Transverse colon (tissue), 4 donors: ENCODE measurements around the gene LILRA1.

Source experiments
- CTCF ChIP-seq, 5 experiments: fragments of 200-600 bp in 3 of 5; fragments of 450-650 bp in 2 of 5; sonication (generic) in 3 of 5; IDR thresholded peaks; 1 replicate in 2 of 5; 2 replicates in 3 of 5; pipeline ENCODE4 v1.5.1; 2016 to 2017; ENCODE audit warnings: antibody characterized with exemption in 5 of 5, inconsistent platforms in 3 of 5, mild to moderate bottlenecking in 2 of 5, moderate library complexity in 1 of 5
- EP300 ChIP-seq: sonication (generic); formaldehyde crosslinking; IDR thresholded peaks from one replicate; pipeline ENCODE4 v1.6.1; 2017; ENCODE audit warnings: antibody characterized with exemption, low read depth
- POLR2A ChIP-seq: fragments of 450-650 bp; IDR thresholded peaks from one replicate; pipeline ENCODE4 v1.6.1; 2016; ENCODE audit warnings: antibody characterized with exemption, mild to moderate bottlenecking, moderate library complexity
- POLR2AphosphoS5 ChIP-seq, 3 donors: sonication (generic); formaldehyde crosslinking; IDR thresholded peaks; one replicate each; pipeline ENCODE4 v1.6.1; 2016; ENCODE audit warnings: antibody characterized with exemption in 3 of 3

GRCh38 chr19:54573330-54573872 lies 20.0 kb upstream of the LILRA1 start, which contains the start of gene LILRA2:
- TF ChIP-seq POLR2AphosphoS5 (IDR thresholded peaks at IDR 0.05) (no peak), POLR2A (no peak), CTCF (IDR thresholded peaks at IDR 0.05) (no peak), EP300 (no peak)
